BE2C (cell line): ENCODE results near the gene SLAIN2. TPM values are rescaled to one million over a fixed set of nuclear protein-coding genes. Genes with fewer than 3 reads are reported as not detected.
"Not testable (repeated sequence)": the region's sequence is repeated elsewhere in the genome, so short reads cannot be mapped to it uniquely, and the experiment has no call there.

ENCODE experiments used
- DNase-seq: peaks from one replicate; pipeline ENCODE4 v3.0.0-alpha.2; 2020
- H3K27me3 ChIP-seq: fragments of 250-450 bp; sonication (Bioruptor Pico); 2 replicates; pipeline ENCODE4 v1.5.1; 2020; ENCODE audit warnings: mild to moderate bottlenecking
- H3K36me3 ChIP-seq: fragments of 250-450 bp; sonication (Bioruptor Pico); 2 replicates; pipeline ENCODE4 v1.5.1; 2020; ENCODE audit warnings: mild to moderate bottlenecking
- H3K4me1 ChIP-seq: fragments of 250-450 bp; sonication (Bioruptor Pico); 2 replicates; pipeline ENCODE4 v1.5.1; 2020
- H3K4me3 ChIP-seq: 2 replicates; pipeline ENCODE4 v1.5.1; 2011; ENCODE audit warnings: low read depth, low read length
- H3K9me3 ChIP-seq: fragments of 250-450 bp; sonication (Bioruptor Pico); 2 replicates; pipeline ENCODE4 v1.5.1; 2020
- CTCF ChIP-seq: IDR thresholded peaks from 2 replicates; pipeline ENCODE4 v1.5.1; 2012; ENCODE audit warnings: mild to moderate bottlenecking, low read depth, low read length
- polyA plus RNA-seq: library from polyadenylated mRNA; unstranded; fragments of >200 nt; gene quantifications from one replicate; pipeline ENCODE4 v1.2.1, GENCODE V29; 2012; ENCODE audit warnings: low read depth, missing spikeins; ENCODE audit not compliant: insufficient read length, insufficient read depth

SLAIN2 gene
- 40.1 TPM for polyA plus RNA-seq

DNA sequence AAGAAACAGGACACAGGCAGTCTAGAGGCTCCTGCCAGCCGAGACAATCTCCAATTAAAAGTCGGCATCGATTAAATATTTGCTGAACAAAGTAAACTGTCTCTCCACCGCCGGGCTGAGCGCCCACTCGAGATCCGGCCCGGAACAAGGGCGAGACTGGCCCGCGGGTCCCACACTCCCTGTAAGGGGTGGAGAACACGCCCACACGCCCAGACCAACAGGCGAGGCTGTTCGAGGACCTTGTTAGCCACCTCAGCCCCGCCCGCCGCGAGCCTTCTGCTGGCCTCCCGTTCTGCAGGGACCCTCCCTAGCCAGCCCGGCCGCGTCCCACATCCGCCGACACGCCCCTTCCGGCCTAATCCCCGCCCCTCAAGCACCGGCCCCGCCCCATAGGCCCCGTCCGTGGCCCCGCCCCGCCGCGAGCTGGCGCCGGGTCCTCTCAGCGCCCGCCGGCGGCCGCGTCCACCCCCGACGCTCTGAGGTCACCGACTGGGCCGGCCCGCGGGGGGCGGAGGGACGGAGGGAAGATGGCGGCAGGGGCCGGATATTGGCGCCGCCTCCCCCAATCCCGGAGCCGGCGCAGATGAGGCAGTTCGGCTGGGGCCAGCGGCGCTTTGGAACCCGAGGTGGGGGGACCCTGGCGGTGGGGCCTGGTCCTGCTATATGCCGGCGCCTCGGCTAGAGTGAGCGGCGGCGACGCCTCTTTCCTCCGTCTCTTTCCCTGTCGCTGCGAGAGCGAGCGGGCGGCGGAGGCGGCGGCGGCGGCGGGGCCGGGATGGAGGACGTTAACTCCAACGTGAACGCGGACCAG, at the start of gene SLAIN2:
SLAIN2 (plus strand) TSS at position 565 of the 811 bp plus-strand sequence; CDS start at position 776, 211 bp downstream.
- peak; percentile 42 for TF ChIP-seq CTCF
- H3K36me3 ChIP-seq, result 0 out of 2 replicates have a peak, but pooled peaks cover 3% of the 10 kb centered on the region
- H3K4me1 ChIP-seq, result peaks cover 6% of the 10 kb centered on the region
- DNase-seq, result peak; percentile 99
- no peaks in the 10 kb centered on the region for H3K27me3 ChIP-seq
- no peaks in the 10 kb centered on the region for H3K9me3 ChIP-seq
- H3K4me3 ChIP-seq, result peak within 1 kb of the TSS; percentile 95

GRCh38 chr4:48292218-48292790, 49.0 kb upstream of the SLAIN2 start:
- not testable (repeated sequence) for H3K36me3 ChIP-seq, DNase-seq, H3K9me3 ChIP-seq, H3K4me1 ChIP-seq, H3K27me3 ChIP-seq, H3K4me3 ChIP-seq

GRCh38 chr4:48295116-48295515, 46.2 kb upstream of the SLAIN2 start:
- DNase-seq, result no peak

GRCh38 chr4:48296365-48296764, 45.0 kb upstream of the SLAIN2 start:
- no peak for DNase-seq
- TF ChIP-seq CTCF, result no peak
- Histone ChIP-seq H3K4me3 (no peak overlapping the region), H3K4me1 (no peaks in the 10 kb centered on the region), H3K9me3 (no peaks in the 10 kb centered on the region), H3K36me3 (no peaks in the 10 kb centered on the region), H3K27me3 (no peaks in the 10 kb centered on the region; the same call in 1 of the 2 replicates)

More at GRCh38 chr4:48295116-48295515, 46.2 kb upstream of the SLAIN2 start:
- Histone ChIP-seq H3K4me3 (no peak overlapping the region), H3K9me3 (no peaks in the 10 kb centered on the region), H3K36me3 (no peaks in the 10 kb centered on the region), H3K4me1 (no peaks in the 10 kb centered on the region), H3K27me3 (no peaks in the 10 kb centered on the region; the same call in 1 of the 2 replicates)
- TF ChIP-seq CTCF, result no peak

DNA sequence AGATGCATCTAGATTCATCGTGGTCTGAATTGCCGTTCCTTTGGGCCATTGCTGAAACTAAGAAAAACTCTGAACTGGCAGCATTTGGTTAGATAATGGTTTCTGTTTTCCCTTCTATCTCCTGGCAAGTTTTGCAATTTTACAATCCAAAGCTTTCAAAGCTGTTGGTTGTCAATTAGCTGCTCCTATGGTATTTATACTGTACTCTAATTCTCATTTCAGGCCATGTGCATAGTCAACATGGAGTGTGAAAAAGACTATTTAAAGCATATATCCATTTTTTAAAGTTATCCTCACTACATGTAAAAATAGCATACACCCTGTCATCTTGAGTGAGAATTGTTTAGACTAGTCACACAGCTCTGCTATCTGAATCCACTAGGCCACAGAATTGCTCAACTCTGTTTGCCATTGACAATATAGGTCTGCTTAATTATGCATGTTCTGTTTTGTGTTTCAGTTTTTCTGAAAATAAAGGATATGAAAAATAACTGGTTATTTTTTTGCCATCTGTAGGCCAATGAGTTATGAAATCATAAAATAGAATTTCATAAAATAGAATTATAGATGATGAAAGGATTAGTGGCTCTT, 44.0 kb upstream of the SLAIN2 start:
- H3K27me3 ChIP-seq, result no peaks in the 10 kb centered on the region; the same call in 1 of the 2 replicates
- no peaks in the 10 kb centered on the region for H3K9me3 ChIP-seq
- TF ChIP-seq CTCF, result no peak
- no peak for DNase-seq
- H3K4me1 ChIP-seq, result no peaks in the 10 kb centered on the region
- H3K36me3 ChIP-seq, result no peaks in the 10 kb centered on the region
- H3K4me3 ChIP-seq, result no peak overlapping the region

DNA sequence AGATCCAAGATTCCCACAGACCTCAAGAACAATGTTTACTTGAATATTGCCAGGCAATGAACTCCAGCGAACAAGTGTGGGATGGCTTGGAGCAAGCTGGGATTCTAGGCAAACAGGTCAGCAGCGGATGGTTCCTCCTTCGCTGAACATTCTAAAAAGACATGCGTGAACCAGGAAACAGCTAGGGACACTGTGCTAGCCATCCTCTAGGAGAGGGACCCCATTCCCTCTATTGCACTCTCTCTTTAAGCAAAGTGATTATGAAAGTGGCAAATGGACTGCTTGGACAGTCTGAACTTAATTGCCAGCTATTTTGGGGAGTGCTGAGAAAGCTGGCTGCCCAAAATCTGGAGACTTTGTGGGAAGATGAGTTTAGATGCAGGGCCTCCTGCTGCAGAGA, 41.8 kb upstream of the SLAIN2 start:
- no peak for TF ChIP-seq CTCF

More for the DNA sequence above, 41.8 kb upstream of the SLAIN2 start:
- Histone ChIP-seq H3K4me1 (no peaks in the 10 kb centered on the region), H3K4me3 (no peak overlapping the region), H3K27me3 (no peaks in the 10 kb centered on the region; the same call in 1 of the 2 replicates), H3K36me3 (no peaks in the 10 kb centered on the region), H3K9me3 (no peaks in the 10 kb centered on the region)
- no peak for DNase-seq
